ENCODE data around the gene PTPRU.

DNA sequence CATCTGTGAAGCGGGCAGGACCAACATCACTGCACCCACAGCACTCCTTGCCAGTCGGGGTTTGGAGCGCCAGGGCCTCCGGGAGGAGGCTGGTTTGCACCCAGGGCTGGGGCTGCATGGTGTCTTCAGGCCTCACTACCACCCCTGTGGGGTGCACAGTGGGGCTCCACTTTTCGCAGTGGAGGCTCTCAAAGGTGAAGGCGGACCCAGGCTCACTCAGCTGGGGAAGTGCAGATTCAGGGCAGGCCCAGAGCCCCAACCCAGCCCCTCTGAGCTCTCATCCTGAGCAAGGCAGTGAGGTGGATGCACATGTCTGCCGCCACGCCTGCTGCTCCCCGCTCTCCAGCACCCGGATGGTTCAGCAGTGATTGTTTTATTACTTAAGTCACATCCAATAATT lies 125.8 kb downstream of the PTPRU start:
- no peak for TF ChIP-seq GATA2 (IDR thresholded peaks at IDR 0.05; ENCODE audit: low read depth, low read length)
- TF ChIP-seq GATA3 (IDR thresholded peaks at IDR 0.05; ENCODE audit: low read depth, low read length) = no peak
